Measurements from ENCODE around the gene CITED4.

GRCh38 chr1:40895601-40896000 is 33.4 kb upstream of the CITED4 start:
- TF ChIP-seq POLR2A (IDR thresholded peaks at IDR 0.05; ENCODE audit: extremely low read depth, insufficient read length) (no peak), MYC (IDR thresholded peaks at IDR 0.05; ENCODE audit: low read depth, low read length) (no peak), CTCF (IDR thresholded peaks at IDR 0.05; ENCODE audit: low read depth, low read length) (no peak)
